Measurements from ENCODE around the gene ABHD6.

- TF ChIP-seq CTCF (IDR thresholded peaks at IDR 0.05; ENCODE audit: poor library complexity) = no peak
- TF ChIP-seq EZH2 (IDR thresholded peaks at IDR 0.05; ENCODE audit: borderline replicate concordance) = no peak
Measured at GRCh38 chr3:58269356-58269755, 31.8 kb downstream of the ABHD6 start.
